Pancreas (tissue), 10 donors: Measurements from ENCODE around the gene SUPT3H. TPM values are rescaled to one million over a fixed set of nuclear protein-coding genes. Genes with fewer than 3 reads are reported as not detected.
"Not testable (repeated sequence)": the region's sequence is repeated elsewhere in the genome, so short reads cannot be mapped to it uniquely, and the experiment has no call there.

Experiments used
- ATAC-seq, 4 donors: fragments of 200-7000 bp; cut with Tn5 transposase; one replicate each; pipeline versions ENCODE4 v1.8.0 to v1.9.1; 2020; ENCODE audit warnings: mild to moderate bottlenecking in 4 of 4, moderate library complexity in 4 of 4
- DNase-seq, 6 donors: peaks; one replicate each; pipeline ENCODE4 v3.0.0-alpha.2; 2020
- FAIRE-seq: peaks from 2 replicates; lab custom pipeline; 2012; peaks lifted over from hg19 to GRCh38; lab: Jason Lieb, UNC
- H3K27ac ChIP-seq, 4 donors: fragments of 200-600 bp; sonication (generic); 1 replicate in 3 of 4; 2 replicates in 1 of 4; pipeline versions ENCODE4 v1.5.0 to v1.8.0; 2020
- H3K27me3 ChIP-seq, 4 donors: fragments of 200-600 bp; one replicate each; pipeline ENCODE4 v1.8.0; 2021
- H3K36me3 ChIP-seq, 3 donors: fragments of 200-600 bp; sonication (generic) in 1 of 3; one replicate each; pipeline versions ENCODE4 v1.5.0 to v1.8.0; 2020 to 2021
- H3K4me1 ChIP-seq, 3 donors: fragments of 200-600 bp; one replicate each; pipeline ENCODE4 v1.8.0; 2021
- H3K4me3 ChIP-seq, 4 donors: fragments of 200-600 bp; sonication (generic) in 2 of 4; one replicate each; pipeline versions ENCODE4 v1.5.0 to v1.8.0; 2020 to 2021
- H3K9me3 ChIP-seq, 4 donors: fragments of 200-600 bp; one replicate each; pipeline ENCODE4 v1.8.0; 2021
- CTCF ChIP-seq, 4 donors: fragments of 200-600 bp; sonication (generic) in 3 of 4; IDR thresholded peaks; one replicate each; pipeline versions ENCODE4 v1.5.0 to v1.8.0; 2021; ENCODE audit warnings: antibody characterized with exemption in 4 of 4
- WGBS, 2 donors: extraction: QIAGEN DNeasy Blood & Tissue Kit; methylation state at CpG; one replicate each; pipeline ENCODE4 v1.1.7; 2013; 5-methylcytosine and 5-hydroxymethylcytosine counted together
- intact Hi-C, 3 donors: fragments of 100-400 bp; cut with DNase I; formaldehyde crosslinking; loops; one replicate each; pipeline versions ENCODE4 v1.11.1 to v1.14.2; 2022
- polyA plus RNA-seq, 2 donors: library from polyadenylated mRNA; stranded (reverse); fragments of 200-250 nt; gene quantifications; one replicate each; pipeline ENCODE4 v1.2.3, GENCODE V29; 2013
- total RNA-seq, 6 donors: library from RNA; stranded (reverse); fragmentation: NEBNext Ultra II Directional in 4 of 6; extraction: Animal tissue kit (Norgen Biotek cat#: 25700) in 4 of 6; gene quantifications; one replicate each; pipeline versions ENCODE4 v1.2.1 to v1.2.4, GENCODE V29; 2021 to 2023
- donor health status: healthy with polysubstance abuse.
- donor health status: DM: no; HTN: no; CAD: no; lungs with moderate emphysema.
- donor health status: DM: no; HTN: no; CAD: no.
- donor health status: control.
- donor health status: control.
- donor health status: Bipolar disorder and iron deficiency.
- donor health status: DM: yes; HTN: yes; CAD: no.
- donor health status: DM: no; HTN: no; CAD: no.
- donor health status: DM: no; HTN: no; CAD: no.
- donor health status: DM: yes; HTN: yes; CAD: no.

SUPT3H gene
- total and polyA plus RNA-seq, 8 donors, result 3.6 to 8.0 (median 5.3) TPM

- TF ChIP-seq CTCF (IDR thresholded peaks at IDR 0.05), result no peak
- ATAC-seq, result no peak
- FAIRE-seq, result no peak
- no peak overlapping the region for H3K27ac ChIP-seq
- no peaks in the 10 kb centered on the region for H3K27me3 ChIP-seq
- DNase-seq, result no peak
- H3K9me3 ChIP-seq, result no peaks in the 10 kb centered on the region
- 83 to 90% methylated on average over 4 of the region's 4 CpGs for WGBS, 2 donors
- no peaks in the 10 kb centered on the region for H3K4me1 ChIP-seq
- no peaks in the 10 kb centered on the region for H3K36me3 ChIP-seq
- no peak overlapping the region for H3K4me3 ChIP-seq
- intact Hi-C loops, result no loop called here
Measured at GRCh38 chr6:45184040-45184439, 193.7 kb downstream of the SUPT3H start.

- H3K27ac ChIP-seq, DNase-seq, H3K4me1 ChIP-seq, intact Hi-C loops, H3K4me3 ChIP-seq, H3K36me3 ChIP-seq, ATAC-seq, H3K9me3 ChIP-seq, H3K27me3 ChIP-seq, FAIRE-seq: not testable (repeated sequence)
- WGBS, 2 donors, result 75 to 84% methylated on average over 6 of the region's 9 CpGs
Measured at GRCh38 chr6:45176373-45176772, 201.4 kb downstream of the SUPT3H start.

GRCh38 chr6:45175272-45175671, 202.5 kb downstream of the SUPT3H start:
- ATAC-seq (no peak), FAIRE-seq (no peak), DNase-seq (no peak)
- TF ChIP-seq CTCF (IDR thresholded peaks at IDR 0.05), result no peak
- H3K4me3 ChIP-seq, result no peak overlapping the region
- no peaks in the 10 kb centered on the region for H3K4me1 ChIP-seq
- no peaks in the 10 kb centered on the region for H3K36me3 ChIP-seq
- no peaks in the 10 kb centered on the region for H3K9me3 ChIP-seq
- no peaks in the 10 kb centered on the region for H3K27me3 ChIP-seq
- intact Hi-C loops, result no loop called here
- 77 to 81% methylated on average over 7 of the region's 7 CpGs for WGBS, 2 donors
- H3K27ac ChIP-seq, result no peak overlapping the region

GRCh38 chr6:45174045-45174444, 203.7 kb downstream of the SUPT3H start:
- no peak for FAIRE-seq
- H3K27ac ChIP-seq, result no peak overlapping the region
- DNase-seq, result no peak
- H3K36me3 ChIP-seq, result no peaks in the 10 kb centered on the region
- H3K27me3 ChIP-seq, result no peaks in the 10 kb centered on the region
- H3K4me1 ChIP-seq, result no peaks in the 10 kb centered on the region
- intact Hi-C loops, result no loop called here
- 40 to 55% methylated on average over 3 of the region's 3 CpGs for WGBS, 2 donors
- no peak overlapping the region for H3K4me3 ChIP-seq
- no peaks in the 10 kb centered on the region for H3K9me3 ChIP-seq
- ATAC-seq, result no peak
- no peak for TF ChIP-seq CTCF (IDR thresholded peaks at IDR 0.05)

- H3K27me3 ChIP-seq, result no peaks in the 10 kb centered on the region
- WGBS, 2 donors, result 26 to 29% methylated on average over 1 of the region's 1 CpG
- H3K36me3 ChIP-seq, result no peaks in the 10 kb centered on the region
- no peak for TF ChIP-seq CTCF (IDR thresholded peaks at IDR 0.05)
- H3K9me3 ChIP-seq, result no peaks in the 10 kb centered on the region
- no peak overlapping the region for H3K4me3 ChIP-seq
- H3K27ac ChIP-seq, result no peak overlapping the region
- intact Hi-C loops, result no loop called here
- H3K4me1 ChIP-seq, result no peaks in the 10 kb centered on the region
- FAIRE-seq (no peak), ATAC-seq (no peak), DNase-seq (no peak)
Measured at GRCh38 chr6:45171380-45171779, 206.4 kb downstream of the SUPT3H start.
